Measurements from ENCODE around the gene IGFL4.

GRCh38 chr19:46014534-46014933, 26.3 kb downstream of the IGFL4 start:
- TF ChIP-seq CTCF (IDR thresholded peaks at IDR 0.05) (no peak), POLR2AphosphoS5 (IDR thresholded peaks at IDR 0.05) (no peak), POLR2A (IDR thresholded peaks at IDR 0.05) (no peak)

All from breast epithelium (tissue), 3 donors.